NOMO-1 (cell line): ENCODE measurements around the gene PPP1CA.

Experiments used
- DNase-seq, 2 experiments: peaks; one replicate each; lab custom pipeline; 2025; ENCODE audit not compliant: unreplicated experiment in 2 of 2; lab: John Stamatoyannopoulos, UW

Gene PPP1CA

DNA sequence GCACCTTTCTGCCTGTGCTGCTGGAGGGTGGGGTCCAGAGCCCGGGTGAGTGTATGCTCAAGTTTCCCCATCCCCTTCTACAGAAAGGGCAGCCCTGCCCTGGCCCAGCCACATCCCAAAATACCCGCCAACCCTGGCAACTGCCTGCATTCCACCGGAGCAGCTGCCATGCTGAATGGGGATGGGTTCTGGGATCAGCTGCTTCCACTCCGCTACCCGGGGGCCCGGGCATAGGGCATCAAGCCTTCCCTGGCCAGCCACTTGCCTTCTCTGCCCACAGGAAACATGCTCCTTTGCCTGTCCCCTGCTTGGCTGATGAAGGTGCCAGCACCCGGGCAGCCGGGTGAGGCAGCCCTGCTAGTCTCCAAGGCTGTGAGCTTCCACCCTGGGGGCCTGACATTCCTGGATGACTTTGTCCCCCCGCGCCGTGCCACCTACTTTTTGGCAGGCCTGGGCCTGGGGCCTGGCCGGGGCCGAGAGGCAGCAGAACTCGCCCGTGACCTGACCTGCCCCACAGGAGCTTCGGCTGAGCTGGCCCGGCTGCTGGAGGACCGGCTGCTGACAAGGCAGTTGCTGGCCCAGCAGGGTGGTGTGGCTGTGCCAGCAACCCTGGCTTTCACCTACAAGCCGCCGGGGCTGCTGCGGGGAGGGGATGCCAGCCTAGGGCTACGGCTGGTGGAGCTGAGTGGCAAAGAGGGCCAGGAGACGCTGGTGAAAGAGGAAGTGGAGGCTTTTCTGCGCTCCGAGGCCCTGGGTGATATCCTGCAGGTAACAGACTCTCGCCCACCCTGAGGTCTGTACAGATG, 17.0 kb upstream of the PPP1CA start:
- DNase-seq = peak in 1 of 2 experiments; percentile 23

GRCh38 chr11:67417425-67417824, 15.8 kb upstream of the PPP1CA start:
- no peak for DNase-seq

DNA sequence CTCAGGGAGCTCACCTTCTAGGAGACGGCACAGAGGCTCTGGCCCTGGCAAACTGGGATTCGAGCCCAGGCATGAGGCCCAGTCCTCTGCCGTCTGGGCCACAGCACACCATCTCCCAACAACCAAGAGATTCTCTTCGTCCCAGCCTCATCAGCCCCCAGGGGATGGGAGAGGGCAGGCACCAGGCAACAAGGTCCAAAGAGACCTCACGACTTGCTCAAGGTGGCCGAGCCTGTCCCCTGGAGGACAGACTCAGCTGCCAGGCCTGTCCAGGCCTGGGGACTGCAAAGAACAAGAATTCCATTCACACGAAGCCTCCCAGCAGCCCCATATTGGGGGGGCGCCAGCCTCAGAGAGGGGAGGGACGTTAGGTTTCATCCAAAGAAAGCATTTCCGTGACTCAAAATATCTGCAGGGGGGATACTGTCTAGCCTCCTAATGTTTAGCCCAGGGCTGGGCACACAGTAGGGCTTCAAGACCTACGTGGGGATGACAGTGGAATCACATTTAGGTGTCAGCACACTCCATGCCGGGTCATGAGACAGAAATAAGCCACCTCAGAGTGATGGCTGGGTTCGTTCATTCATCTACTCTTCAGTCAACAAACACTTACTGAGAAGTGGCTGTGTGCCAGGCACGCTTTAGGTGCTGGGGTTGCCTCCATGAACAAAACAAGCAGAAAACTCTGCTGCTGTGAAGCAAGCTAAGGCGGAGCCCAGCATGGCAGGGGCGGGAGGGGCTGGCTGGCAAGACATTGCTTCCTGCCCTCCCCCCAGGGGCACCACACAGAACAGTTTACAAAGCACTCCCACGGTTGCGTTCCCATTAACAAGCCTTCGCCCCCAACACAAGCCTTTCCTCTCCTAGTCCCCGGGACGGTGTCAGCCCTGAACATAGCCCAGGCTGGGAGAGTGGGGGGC, 15.0 kb upstream of the PPP1CA start:
- no peak for DNase-seq

DNA sequence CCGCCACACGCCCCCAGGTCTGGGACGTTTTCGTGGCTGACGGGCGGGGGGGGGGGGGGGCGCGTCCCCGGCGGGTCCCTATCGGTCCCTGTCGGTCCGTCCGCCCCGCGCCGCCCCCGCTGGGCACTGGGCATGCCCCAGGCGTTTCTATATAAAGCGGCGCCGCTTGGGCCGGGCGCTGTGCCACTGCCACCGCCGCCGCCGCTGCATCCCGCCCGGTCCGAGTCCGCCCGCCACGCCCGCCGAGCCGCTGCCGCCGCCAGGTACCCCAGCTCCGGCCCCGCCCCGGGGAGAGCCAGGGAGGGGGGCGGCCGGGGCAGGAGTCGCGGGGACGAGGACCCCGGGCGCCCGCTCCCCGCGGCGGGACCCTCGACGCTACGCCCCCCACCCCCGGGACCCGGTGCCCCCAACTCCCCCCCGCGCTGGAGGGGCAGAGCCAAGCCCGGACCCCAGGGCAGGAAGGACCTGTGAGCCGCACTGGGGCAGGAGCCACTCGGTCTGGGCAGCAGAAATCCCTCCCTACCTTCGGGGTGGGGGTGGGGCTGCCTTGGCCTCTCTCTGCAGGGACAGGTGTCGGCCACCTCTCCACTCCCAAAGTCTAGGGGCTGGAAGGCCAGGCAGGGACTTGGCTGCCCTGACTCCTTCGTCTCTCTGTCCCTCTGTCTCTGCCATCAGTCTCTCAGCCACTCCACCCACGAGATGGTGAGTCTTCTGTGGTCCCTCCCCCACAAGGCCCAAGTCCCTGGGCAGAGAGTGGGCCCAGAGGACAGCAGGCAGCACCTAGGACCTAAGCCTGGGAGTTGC, 14.0 kb upstream of the PPP1CA start, which contains the start of gene CARNS1:
TSS of gene CARNS1 (plus strand) at position 178 of the 804 bp plus-strand sequence. CDS start at position 700, 522 bp downstream.
- no peak for DNase-seq

DNA sequence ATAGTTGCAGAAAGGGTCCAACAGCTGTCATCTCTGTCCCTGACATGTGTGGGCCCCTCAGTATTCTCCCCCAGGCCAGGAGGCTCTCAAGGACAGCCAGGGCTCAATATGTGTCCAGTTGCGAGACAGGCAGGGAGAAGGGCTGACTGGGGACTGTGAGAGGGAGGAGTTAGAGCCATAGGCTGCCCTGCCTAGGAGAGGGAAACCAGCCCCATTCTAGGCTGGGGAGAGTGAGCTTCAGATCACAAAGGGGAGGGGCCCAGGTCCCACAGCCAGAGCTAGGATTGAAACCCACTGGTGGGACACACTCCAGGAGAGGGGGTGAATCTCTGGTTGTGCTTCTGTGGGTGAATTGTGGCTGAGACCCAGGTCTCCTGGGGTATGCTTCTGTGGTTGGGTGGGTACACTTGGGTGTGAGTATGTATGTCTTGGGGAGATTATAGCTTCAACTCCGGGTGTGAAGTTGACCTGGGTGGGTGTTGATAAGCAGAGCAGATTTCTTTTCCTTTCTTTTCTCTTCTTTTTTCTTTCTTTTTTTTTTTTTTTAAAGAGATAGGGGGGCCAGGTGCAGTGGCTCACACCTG, 11.7 kb upstream of the PPP1CA start:
- DNase-seq = no peak

DNA sequence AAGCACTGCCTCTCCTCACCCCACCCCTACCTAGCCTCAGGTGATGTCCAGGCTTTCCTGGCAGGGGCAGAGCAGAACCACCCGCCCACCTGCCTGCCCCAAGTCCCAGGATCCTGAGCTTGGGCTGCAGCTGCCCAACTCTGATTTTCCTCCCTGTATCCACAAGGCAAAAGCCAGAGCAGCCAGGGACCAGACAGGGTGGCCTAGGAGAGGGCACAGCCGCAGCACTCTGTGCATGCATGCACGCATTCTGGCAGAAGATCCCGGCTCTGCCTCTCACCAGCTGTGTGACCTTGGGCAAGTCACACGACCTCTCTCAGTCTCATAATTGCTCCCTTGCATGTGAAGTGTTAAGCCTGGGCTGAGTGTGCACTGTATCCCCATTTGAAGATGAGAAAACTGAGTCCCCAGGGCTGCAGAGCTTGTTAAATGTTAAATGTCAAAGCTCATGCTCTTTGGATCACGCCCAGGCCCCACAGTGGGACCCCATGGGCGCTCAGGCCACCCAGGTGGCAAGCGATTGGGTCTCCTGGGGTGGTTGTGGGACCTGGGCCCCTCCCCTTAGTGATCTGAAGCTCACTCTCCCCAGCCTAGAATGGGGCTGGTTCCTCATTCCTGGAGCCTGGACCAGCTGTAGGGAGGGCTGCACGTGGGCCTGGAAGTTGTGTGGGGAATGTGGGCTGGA, 11.0 kb upstream of the PPP1CA start:
- no peak for DNase-seq

DNA sequence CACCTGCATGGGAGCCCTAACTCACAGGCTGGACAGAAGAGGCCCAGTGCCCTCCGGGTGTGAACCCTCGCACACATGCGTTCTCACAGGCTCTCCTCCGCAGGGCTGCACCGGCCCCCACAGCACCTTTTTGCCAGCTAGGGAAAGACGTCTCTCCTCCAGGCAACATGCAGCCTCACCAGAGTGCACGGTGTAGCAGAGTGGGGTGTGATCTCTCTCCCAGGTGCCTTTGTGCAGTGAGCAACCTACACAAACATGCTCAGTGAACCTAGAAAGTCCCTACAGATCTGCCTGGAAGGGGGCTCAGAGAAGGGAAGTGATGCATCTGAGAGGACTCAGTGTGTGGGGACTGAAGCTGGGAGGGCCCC, 10.1 kb upstream of the PPP1CA start:
- no peak for DNase-seq

DNA sequence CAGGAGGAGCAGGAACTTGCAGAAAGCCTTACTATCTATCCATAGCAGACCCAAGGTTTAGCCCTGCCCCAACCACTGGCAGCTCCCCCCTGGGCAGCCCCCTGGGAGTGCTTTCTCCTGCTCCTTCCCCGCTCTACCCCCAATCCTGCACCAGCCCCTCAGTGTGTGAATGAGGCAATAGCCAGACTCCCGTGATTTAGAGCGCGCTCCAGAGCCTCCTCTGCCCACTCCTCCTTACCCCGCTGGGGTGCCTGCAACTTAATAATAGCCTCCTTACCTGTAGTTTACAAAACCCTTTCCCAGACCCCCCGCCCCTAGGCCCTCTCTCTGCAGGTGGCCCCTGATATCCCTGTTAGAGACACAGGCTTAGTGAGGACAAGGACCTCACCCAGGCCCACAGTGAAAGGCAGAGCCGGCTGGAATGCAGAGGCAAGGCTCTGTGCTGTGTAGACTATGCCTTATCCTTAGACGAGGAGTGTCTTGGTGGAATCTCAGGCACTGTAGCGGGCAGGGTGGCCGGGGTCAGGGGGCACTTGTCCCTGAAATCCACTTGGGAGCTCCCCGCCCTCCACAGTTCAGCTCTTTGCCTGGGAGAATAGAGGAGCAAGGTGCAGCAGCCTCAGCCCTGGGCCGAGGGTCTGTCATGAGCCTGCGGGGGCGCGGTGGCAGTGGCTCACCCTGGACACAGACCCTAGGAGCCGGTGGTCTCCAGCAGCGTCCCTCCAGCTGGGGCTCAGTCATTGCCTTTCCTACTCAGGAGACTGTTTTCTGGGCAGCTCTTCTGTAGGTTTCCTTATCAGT, 9.5 kb upstream of the PPP1CA start:
- DNase-seq = no peak

DNA sequence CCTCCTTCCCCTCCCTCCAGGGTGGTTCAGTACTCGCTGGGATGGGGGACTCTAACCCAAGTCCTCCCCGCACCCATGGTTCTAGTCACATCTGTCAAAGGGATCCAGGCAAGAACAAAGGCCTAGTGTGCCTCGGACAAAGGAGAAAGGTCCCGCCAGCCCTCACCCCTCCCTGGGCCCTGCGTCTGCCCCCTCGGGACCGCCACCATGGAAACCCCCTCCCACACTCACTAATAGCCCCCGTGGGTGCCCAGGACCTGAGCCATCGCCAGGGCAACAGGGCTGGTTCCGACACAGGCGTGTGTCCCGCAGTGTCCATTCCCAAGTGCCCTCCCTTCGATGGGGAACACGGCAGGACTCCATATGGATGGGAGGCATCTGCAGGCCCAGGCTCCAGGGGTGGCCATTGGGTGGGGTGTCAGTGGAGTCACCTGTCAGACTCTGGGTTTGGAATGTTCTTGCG, 8.7 kb upstream of the PPP1CA start:
- no peak for DNase-seq

DNA sequence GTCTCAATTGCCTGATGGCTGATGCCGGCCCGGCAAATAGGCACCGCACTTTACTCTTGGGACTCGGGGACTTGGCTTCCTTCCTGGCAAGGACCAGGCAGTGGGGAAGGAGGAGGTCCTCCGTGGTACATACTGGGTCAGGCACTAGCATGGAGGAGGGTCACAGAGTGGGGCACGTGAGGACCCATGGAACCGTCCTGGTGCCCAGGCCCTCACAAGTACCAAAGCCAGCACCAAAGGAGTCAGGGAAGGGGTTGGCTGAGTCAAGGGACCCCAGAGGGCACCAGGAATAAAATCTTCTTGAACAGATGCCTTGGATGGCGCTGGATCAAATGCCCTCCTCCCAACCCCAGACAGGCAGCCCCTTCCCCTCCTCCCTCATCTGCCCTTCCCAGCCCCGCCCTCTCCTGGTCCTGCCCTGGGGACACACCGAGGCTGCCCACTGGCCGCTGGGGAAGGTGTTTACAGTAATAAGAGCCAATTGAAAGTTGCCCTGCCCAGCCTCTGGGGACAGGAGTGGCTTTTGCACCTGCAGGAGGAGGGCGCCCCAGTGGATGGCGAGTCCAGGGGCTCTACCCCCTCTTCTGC, 8.2 kb upstream of the PPP1CA start:
- no peak for DNase-seq

GRCh38 chr11:67409261-67409666, 7.6 kb upstream of the PPP1CA start:
- no peak for DNase-seq

GRCh38 chr11:67408437-67409200, 7.0 kb upstream of the PPP1CA start:
- DNase-seq = no peak

GRCh38 chr11:67407688-67408163, 6.1 kb upstream of the PPP1CA start:
- DNase-seq = no peak

- DNase-seq = no peak
Observed at GRCh38 chr11:67406969-67407687, 5.5 kb upstream of the PPP1CA start.

DNA sequence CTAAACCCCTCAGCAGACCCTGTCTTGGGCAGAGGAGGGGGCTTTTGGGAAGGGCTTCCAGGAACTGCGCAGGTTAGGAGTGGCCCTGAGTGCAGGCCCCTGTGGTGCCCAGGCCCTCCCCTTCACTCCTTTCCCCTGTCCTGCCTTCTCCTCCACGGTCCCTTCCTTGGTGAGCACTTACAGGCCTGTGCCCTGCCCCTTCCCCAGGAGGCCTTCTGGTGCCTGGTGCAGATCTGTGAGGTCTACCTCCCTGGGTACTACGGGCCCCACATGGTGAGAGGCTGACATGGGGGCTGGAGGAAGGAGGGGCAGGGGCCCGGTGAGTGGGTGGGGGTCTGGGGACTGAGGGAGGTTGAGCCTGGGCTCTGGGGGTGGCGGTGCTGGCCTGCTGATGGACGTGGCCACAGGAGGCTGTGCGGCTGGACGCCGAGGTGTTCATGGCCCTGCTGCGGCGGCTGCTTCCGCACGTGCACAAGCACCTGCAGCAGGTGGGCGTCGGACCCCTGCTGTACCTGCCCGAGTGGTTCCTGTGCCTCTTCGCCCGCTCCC, 4.8 kb upstream of the PPP1CA start:
- DNase-seq = no peak

DNA sequence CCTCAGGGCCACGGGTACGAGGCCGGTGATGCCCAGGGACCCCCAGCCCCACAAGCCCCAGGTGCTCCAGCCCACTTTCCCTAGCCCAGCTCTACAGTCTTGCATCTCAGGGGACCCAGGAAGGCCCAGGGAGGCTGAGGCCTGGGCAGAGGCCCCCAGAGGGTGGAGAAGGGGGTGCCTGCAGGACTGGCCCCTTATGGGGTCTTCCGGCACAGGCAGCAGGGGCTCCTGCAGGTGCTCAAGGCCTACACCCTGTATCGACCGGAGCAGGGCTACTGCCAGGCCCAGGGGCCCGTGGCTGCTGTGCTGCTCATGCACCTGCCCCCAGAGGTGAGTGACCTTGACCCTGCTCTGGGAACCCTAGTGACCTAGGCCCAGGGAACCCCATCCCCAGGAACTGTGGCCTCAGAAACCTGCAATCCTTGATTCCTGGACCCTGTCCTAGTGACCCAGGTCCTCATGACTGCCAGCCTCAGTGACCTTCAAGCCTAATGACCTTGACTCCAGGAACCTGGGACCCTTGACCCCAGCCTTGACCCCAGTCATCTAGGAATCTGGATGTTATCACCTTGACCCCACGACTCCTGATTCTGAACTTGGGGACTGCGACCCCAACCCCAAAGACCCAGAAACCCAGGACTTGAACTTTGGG, 4.2 kb upstream of the PPP1CA start:
- DNase-seq = no peak
